ENCODE measurements around the gene PTPRC.

DNA sequence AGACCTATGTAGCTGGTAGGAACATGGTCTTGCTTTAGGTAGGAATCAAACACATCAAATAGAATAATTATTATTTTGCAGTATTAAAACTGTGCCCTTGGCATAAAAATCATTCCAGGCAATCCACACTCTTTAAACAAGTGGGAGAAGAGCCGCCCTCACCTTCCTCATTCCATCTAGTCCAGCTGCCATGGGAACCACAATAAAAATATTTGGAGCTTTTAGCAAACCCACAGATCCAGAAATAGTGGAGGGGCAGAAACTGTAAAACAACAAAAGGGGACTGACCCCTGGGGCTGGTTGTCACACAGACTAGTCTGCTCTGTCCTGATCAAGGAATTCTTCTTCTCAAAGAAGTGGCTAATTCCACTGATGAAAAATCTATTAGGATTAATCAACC is 61.6 kb downstream of the PTPRC start:
- no peak for TF ChIP-seq ARNT (IDR thresholded peaks at IDR 0.05)
- no peak for TF ChIP-seq LEF1 (IDR thresholded peaks at IDR 0.05; ENCODE audit: borderline replicate concordance)
- TF ChIP-seq TARDBP (IDR thresholded peaks at IDR 0.05), result no peak
- no peak for TF ChIP-seq BHLHE40 (IDR thresholded peaks at IDR 0.05; ENCODE audit: borderline replicate concordance)
- no peak for TF ChIP-seq HDGF (IDR thresholded peaks at IDR 0.05; ENCODE audit: borderline replicate concordance)
- TF ChIP-seq L3MBTL2 (conservative IDR thresholded peaks at IDR 0.05), result no peak
- TF ChIP-seq SUZ12 (IDR thresholded peaks at IDR 0.05), result no peak
- TF ChIP-seq ZNF384 (IDR thresholded peaks at IDR 0.05), result no peak
- no peak for TF ChIP-seq PKNOX1 (IDR thresholded peaks at IDR 0.05)
- no peak for TF ChIP-seq FOXK2 (IDR thresholded peaks at IDR 0.05)

Data from HEK293T (cell line).